GM18502 (cell line): ENCODE data around the gene ST6GALNAC2.
A peak's percentile ranks its signal among the peaks of the same experiment; 100 is the strongest.

Experiments used
- ATAC-seq: cut with Tn5 transposase; IDR thresholded peaks from one replicate; pipeline ENCODE4 v1.9.1; 2021; ENCODE audit warnings: mild to moderate bottlenecking; ENCODE audit not compliant: unreplicated experiment, poor library complexity

The ST6GALNAC2 gene

DNA sequence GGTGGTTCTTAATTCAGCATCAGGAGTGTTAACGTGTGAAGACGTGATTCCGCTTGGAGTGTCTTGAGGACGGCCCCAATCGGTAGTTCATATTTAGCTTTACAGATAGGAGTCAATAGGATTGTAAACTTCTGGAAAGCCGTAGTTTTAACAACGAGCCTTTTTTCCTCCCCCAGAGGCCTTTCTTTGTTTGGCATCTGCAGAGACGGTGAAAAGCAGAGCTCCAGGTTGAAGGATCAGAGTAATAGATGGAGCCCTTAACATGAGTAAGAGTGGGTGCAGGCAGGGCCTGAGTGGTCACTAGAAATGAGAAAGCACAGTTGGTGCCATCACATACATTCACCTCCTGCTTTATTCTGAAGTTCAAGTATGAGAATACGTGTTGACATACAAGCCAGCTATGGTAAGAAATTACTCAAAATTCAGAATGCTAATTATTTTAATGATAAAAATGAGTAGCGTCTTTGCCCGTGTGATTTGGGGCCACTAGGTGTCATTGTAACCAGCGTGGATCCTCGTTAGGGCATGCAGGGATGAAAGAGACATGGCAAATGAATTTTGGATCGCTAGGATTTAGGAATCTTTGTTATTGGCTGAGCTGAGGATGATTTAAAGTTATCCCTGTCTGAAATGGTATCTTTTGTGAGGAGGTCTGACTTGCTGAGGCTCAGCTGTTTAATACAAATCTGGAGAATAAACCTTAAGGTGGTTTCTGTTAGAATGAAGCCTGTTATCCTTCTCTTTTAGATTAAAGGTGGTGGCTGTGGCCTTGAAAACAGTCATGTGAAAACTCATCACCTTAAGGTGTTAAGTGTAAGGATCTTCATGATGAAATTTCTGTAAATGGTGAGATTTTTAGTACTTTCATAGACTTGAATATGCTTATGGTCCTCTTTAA lies 27.2 kb downstream of the ST6GALNAC2 start:
- no peak for ATAC-seq

DNA sequence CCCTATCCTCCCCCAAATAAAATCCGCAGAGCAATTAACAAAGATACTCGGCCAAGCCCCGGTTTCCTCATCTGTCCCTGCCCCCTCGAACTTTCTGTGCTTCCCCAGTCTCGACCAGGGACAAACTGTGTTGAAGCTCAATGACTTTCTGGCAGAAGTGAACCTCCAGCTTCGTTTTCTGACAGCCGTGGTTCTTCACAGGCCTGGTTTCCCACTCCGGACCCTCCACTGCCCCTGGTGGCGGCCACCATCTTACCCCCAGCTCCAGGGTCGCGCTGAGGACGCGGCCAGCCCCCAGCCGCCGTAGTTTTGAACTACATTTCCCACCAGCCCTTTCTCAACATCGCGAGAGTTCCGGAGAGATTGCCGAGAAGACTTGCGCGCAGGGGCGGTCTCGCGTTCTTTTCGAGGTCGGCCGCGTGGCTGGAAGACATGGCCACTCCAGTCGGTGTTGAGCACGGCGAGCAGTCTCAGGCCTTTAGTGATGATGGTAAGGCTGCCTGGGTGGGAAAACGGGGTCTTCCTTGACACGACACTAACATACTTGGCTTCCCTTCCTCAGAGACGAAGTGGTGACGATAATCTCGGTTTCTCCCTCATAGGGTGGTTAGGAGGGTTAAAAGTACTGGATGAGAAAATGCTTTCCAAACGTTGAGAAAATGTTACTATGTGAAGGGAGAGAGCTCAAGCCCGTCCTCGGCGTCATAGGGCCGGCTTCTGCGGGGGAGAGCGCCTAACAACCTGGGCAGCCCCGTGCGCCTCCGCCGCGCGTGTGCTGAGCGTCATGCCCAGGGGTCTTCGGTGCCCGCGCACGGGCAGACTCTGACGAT lies 28.1 kb downstream of the ST6GALNAC2 start:
- ATAC-seq, result peak; percentile 85

DNA sequence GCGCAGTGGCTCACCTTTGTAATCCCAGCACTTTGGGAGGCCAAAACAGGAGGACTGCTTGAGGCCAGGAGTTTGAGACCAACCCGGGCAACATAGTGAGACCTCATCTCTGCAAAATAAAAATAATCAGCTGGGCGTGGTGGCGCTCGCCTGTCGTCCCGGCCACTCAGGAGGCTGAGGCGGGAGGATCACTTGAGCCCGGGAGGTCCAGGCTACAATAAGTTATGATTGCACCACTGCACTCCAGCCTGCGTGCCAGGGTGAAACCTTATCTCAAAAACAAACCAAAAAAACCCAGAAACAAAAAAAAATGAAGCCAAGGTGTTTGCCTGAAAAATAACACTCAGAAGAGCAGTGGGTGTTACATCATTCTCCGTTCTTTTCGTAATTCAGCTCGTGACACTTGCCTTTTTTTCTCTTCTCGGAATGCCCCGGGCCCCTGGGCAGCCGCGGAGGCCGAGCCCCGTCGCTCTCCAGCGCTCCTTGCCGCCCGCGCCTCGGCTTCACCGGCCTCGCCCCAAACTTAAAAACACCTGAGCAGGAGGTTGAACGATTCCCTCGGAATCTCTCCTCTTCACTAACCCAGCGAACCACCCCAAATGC lies 28.8 kb downstream of the ST6GALNAC2 start:
- ATAC-seq, result peak; percentile 52

DNA sequence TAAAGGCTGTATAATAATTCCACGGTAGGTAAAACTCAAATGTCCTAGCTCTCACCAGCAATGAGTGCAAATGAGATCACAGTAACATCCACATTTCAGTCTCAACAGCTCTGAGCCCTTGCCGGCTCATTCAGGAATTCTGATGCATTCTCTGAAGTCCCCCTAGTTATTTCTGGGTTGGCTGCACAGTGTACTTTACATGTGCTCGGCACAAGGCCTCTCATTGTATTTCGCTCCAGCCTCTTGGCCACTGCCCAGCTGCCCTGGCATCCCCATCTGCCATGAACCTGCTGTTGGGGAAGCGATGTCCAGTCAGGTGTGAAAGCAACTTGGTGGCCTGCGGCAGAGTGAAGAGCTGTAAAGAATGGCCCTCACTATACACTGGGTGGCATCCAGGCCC lies 31.5 kb downstream of the ST6GALNAC2 start:
- ATAC-seq, result no peak

DNA sequence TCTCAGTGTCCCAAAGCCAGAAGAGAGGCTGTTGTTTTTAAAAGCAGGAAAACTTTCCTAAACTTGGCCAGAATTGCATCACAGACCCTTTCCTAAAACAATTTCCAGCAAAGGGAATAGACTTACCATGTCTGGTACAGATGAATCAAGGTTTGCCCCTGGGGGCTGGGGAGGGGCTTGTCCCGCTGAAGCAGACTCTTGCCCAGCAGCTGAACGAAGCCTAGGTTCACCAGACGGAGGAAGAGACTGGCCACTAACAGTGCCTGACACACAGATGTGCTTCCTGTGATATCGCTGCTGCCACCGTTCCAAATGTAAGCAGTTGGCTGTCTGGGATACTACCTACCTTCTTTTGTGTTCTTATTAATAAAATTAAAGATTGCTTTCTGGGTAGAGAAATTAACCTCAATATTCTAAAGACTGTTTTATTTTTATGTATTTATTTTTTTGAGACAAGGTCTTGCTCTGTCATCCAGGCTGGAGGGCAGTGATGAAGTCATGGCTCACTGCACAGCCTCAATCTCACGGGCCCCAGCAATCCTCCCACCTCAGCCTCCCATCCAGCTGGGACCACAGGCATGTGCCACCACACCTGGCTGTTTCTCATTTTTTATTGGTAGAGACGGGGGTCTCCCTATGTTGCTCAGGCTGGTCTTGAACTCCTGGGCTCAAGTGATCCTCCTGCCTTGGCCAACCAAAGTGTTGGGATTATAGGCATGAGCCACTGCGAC lies 32.3 kb downstream of the ST6GALNAC2 start:
- no peak for ATAC-seq

DNA sequence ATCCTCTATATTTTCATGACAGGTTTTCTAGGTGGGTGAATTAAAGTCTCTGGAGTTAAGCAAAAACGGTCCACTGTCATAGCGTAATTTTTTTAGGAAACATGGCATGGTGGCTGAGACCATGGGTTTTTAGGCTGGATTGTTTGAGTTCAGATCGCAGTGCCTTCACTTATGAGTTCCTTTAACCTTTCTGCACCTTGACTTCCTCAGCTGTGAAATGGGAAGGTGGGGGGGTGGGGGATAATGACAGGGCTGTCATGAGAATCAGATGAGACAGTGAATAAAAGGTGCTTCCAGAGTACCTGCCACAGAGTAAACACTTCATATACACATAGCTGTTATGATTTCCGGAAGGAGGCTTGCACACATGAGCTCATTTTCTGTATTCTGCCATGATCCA lies 34.0 kb downstream of the ST6GALNAC2 start:
- no peak for ATAC-seq

DNA sequence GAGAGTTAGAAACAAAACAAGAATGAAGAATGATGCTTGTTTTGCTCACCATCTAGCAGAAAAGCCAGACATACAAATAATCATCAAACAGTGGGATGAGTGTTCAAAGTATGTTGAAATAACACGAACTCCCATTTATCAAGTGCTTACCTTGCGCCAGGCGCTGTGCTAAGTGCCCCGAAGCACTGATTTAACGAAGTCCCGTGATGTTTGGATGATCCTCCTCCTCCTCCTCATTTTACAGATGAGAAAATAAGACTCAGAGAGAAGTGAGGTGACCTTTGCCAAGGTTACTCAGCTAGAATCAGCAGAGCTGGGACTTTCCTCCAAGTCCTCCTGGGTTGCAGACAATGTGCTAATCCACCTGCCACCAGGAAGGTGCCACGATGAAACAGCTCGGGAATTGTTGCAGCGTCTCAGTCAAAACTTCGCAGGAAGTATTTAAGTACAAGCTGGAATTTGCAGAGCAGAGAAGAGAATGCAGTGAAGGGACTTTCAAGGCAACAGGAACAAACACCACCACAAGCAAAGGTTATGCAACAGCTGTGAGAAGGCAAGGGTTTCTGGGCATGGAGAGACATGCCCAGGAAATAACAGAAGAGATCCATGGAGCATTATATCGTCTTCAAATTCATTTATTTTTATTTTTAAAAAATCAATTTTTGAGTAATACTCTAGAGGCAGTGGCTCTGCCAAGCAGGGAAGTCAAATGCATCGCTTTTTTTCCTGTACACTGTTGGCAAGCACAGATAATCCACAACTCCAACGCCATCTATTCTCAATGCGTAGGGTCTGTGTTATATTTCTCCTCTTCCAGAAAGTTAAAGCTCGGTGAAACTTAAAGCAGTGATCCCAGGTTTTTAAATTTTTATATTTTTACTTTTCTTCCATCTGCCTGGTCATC lies 34.7 kb downstream of the ST6GALNAC2 start:
- ATAC-seq, result no peak

DNA sequence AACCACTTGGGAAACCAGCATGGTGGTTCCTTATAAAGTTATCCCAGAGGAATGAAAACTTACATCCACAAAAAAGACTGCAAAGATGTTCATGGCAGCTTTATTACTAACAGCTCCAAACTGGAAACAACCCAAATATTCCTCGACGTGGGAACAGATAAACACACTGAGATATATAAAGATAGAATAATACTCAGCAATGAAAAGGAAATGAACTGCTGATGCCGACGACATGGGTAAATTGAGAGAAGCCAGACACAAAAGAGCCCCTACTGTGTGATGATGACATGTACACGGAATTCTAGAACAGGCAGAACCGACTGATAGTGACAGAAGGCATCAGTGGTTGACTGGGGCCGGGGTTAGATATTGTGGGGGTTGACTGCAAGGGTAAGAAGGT lies 36.1 kb downstream of the ST6GALNAC2 start:
- ATAC-seq, result no peak

DNA sequence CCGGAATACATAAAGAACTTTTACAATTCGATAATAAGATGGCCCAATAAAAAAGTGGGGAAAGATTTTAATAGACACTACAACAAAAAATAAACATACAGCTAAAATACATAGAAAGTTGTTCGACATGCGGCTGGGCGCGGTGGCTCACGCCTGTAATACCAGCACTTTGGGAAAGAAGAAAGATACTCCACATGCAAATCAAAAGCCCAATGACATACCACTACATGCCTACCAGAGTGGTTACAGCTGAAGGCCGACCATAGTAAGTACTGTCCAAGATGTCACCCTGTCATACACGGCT lies 36.5 kb downstream of the ST6GALNAC2 start:
- no peak for ATAC-seq

DNA sequence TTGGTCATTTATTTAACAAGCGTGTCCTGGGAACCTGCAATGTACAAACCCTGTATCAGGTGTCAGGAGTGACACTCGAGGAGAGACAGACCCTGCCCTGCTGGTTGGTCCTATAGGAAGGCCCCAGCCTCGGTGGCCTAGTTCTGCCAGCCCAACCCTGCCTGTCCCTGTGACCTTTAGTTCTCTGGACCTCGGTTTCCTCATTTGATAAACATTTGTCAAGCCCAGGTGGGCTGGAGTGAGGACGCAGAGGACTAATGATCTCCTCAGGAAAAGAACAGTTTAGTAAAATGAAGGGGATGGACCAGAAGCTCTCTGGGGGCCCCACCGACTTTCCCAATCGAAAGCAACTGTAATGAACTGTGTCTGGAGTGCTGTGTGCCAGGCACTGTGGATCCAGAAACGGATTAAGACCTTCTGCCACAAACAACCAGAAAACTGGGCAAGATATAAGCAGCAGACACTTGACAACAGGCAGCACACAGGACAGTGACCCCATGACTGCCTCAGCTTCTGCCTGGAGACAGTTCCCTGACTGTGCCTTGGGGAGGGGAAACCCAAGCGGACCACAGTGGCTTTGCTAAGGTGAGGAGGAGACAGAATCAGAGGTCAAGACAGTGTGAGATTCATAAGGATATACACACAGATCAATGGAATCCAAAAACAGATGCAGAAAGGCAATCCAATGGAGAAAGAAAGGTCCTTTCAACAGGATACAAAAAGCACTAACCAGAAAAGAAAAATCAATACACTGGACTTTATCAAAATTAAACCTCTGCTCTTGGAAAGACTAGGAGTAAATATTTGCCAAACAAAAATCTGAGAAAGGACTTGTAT lies 37.1 kb downstream of the ST6GALNAC2 start:
- ATAC-seq, result no peak

DNA sequence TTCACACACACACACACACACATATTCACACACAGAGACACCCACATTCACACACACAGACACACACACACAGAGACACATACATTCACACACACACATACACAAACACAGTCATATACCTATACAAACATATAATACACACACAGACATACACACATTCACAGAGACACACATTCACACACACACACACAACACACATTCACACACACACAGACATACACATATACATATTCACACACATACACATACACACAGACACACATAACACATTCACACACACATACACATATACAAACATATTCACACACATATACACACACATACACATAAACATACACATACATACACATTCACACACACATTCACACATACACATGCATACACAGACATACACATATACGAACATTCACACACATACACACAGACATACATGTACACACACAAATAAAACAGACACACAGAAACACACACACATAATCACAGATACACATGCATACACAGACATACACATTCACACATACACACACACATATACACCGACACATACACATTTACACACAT lies 37.9 kb downstream of the ST6GALNAC2 start:
- no peak for ATAC-seq

DNA sequence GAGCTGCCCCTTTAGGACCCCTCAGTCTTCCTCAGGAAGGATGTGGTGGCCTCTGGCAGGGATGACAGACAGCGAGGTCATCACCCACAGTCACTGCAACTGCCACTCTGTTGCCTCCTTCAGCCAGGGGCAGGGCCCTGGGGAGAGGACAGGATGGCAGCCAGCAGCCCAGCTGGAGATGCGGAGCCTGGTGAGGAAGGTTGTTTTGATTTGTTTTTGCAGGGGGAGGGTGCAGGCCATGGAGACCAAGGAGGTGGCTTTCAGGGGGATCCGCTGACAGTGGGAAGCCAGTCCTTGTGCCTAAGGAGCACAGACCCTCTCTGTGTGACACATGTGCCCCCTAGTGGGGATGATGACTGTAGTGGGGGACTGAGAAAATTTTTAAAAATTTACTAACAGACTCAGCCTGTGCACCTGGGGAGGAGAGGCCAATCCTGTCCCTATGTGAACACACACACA lies 38.4 kb downstream of the ST6GALNAC2 start:
- ATAC-seq, result no peak

DNA sequence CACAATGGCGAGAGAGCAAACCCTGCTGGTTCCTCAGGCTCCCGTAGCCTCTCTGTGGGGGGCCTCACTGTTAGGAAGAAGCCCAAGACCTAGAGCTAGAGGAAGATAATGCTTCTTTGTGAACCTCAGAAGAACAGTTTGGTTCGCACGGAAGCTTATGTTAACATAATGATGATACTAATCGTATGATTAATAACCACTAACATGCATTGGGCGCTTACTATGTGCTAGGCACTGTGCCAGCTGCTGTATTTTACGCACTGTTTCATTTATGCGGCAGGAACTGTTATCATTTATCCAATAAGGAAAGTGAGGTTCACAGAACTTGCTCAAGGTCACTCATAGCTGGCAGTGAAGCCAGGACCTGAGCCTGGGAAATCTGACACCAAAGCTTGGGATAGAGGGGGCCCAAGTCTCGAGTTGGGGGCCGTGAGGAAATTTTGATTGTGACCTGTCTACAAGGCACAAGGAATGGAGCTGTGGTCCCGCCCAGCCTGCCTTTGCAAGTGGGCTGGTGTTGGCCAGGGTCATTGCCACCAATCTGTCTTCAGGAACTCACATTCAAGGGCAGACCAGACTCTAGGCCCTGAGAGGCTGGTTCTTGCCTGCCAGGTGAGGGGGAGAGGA lies 39.0 kb downstream of the ST6GALNAC2 start:
- no peak for ATAC-seq

DNA sequence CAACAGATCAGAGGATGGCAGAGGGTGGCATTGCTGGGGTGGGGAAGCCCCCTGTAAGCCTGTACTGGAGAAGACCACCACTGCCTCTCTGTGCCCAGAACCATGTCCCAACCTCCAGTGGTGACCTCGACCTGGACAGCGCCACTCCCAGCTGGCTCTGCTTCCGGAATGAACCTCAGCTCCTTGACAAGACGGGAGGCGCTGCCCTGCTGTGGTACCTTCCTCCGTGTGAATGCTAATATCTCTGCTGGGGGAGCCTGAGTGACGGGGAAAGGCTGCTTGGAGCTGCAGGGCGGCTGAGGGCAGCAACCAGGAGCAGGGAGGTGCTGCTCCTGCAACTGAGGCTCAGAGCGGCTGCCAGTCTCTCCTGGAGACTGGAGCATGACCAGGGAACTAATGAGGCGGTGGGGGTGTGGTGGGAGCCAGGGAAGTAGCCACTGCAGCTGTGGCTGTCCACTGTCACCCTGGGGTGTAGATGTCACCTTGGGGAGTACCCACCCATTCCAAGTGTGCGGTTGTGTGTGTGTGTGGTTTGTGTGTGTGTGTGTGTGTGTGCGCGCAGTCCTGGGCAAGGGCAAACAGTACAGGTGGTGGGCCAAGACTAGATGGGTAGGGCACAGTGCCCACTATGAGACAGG lies 39.6 kb downstream of the ST6GALNAC2 start:
- no peak for ATAC-seq

DNA sequence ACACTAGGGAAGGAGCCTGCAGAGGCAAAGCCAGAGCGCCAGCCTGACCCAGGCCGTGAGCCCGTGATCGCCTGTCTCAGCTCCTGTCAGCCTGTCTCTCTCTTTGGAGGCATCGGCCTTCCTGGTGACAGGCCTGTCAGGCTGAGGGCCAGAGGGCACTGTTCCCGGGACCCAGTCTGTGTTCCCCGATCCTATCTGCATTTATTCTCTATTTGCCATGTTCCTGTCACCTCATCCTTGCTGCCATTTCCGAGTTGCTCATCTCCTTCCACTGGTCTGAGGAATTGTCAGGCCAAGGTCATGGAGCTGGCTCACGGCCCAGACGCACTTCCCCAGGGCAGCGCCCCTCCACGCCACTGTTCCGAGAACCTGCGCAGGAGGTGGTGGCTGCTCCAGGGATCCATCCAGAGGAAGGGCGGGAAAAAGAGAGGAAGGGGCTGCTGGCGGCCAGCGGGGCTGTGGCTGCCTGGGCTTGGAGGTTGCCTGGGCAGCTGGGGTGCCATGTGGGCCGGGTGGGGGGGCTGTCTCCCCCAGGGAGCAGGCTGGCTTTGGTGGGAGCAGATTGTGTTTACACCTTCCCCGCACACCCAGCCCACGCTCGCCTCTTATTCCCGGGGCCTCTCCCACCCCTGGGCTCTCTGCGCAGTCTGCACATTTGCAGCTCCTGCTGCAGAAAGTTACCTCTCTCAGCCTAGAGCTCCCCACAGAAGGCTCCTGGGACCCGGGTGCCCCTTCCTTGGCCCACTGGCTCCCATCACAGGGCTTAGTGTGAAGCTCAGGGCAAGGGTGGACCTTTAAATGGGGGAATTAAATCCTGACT lies 40.9 kb downstream of the ST6GALNAC2 start:
- no peak for ATAC-seq

DNA sequence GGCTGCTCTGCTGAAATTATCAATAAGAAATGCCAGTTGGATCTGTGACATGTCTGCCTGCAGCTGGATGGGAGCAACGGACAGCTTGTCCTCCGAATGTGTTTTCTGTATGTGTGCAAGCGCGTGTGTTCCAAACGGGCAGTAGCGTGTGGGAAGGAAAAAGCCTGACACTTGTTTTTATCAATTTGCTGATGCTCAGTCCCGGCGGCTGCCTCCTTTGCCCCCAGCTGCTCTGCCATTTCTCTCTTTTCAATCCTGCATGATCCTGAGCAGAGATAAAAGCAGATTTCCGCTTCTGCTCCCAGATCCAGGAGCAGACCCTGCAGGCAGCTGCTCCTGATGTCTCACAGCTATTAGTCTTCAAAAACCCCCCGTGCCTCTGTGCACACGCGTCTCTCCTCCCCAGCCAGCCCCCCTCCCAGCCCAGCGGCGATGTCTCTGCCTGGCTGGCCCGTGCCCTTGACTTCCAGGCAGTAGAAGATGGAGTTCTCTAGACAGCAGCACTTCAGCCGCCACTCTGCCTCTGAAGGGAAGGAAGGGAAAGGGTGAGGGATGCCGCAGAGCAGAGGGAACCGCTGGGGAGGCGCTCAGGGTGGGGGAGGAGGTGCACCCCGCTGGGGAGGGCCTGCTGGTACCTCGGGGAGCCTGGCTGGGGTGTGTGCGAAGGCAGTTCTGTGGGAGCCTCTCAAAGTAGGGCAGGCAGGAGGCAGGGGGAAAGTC lies 41.7 kb downstream of the ST6GALNAC2 start:
- ATAC-seq, result no peak
